ENCODE measurements around the gene CROCC.

- TF ChIP-seq CTCF (IDR thresholded peaks at IDR 0.05) (no peak), POLR2A (IDR thresholded peaks at IDR 0.05) (no peak)
These were observed 68.1 kb downstream of the CROCC start for GRCh38 chr1:16989676-16990391.
